Pancreas (tissue), 10 donors: ENCODE measurements around the gene AZIN2. TPM values are rescaled to one million over a fixed set of nuclear protein-coding genes. Genes with fewer than 3 reads are reported as not detected.
A peak's percentile ranks its signal among the peaks of the same experiment; 100 is the strongest.

ENCODE experiments used
- ATAC-seq, 4 donors: fragments of 200-7000 bp; cut with Tn5 transposase; one replicate each; pipeline versions ENCODE4 v1.8.0 to v1.9.1; 2020; ENCODE audit warnings: mild to moderate bottlenecking in 4 of 4, moderate library complexity in 4 of 4
- DNase-seq, 6 donors: peaks; one replicate each; pipeline ENCODE4 v3.0.0-alpha.2; 2020
- FAIRE-seq: peaks from 2 replicates; lab custom pipeline; 2012; peaks lifted over from hg19 to GRCh38; lab: Jason Lieb, UNC
- H3K27ac ChIP-seq, 4 donors: fragments of 200-600 bp; sonication (generic); 1 replicate in 3 of 4; 2 replicates in 1 of 4; pipeline versions ENCODE4 v1.5.0 to v1.8.0; 2020
- H3K27me3 ChIP-seq, 4 donors: fragments of 200-600 bp; one replicate each; pipeline ENCODE4 v1.8.0; 2021
- H3K36me3 ChIP-seq, 3 donors: fragments of 200-600 bp; sonication (generic) in 1 of 3; one replicate each; pipeline versions ENCODE4 v1.5.0 to v1.8.0; 2020 to 2021
- H3K4me1 ChIP-seq, 3 donors: fragments of 200-600 bp; one replicate each; pipeline ENCODE4 v1.8.0; 2021
- H3K4me3 ChIP-seq, 4 donors: fragments of 200-600 bp; sonication (generic) in 2 of 4; one replicate each; pipeline versions ENCODE4 v1.5.0 to v1.8.0; 2020 to 2021
- H3K9me3 ChIP-seq, 4 donors: fragments of 200-600 bp; one replicate each; pipeline ENCODE4 v1.8.0; 2021
- CTCF ChIP-seq, 4 donors: fragments of 200-600 bp; sonication (generic) in 3 of 4; IDR thresholded peaks; one replicate each; pipeline versions ENCODE4 v1.5.0 to v1.8.0; 2021; ENCODE audit warnings: antibody characterized with exemption in 4 of 4
- WGBS, 2 donors: extraction: QIAGEN DNeasy Blood & Tissue Kit; methylation state at CpG; one replicate each; pipeline ENCODE4 v1.1.7; 2013; 5-methylcytosine and 5-hydroxymethylcytosine counted together
- intact Hi-C, 3 donors: fragments of 100-400 bp; cut with DNase I; formaldehyde crosslinking; loops; one replicate each; pipeline versions ENCODE4 v1.11.1 to v1.14.2; 2022
- polyA plus RNA-seq, 2 donors: library from polyadenylated mRNA; stranded (reverse); fragments of 200-250 nt; gene quantifications; one replicate each; pipeline ENCODE4 v1.2.3, GENCODE V29; 2013
- total RNA-seq, 6 donors: library from RNA; stranded (reverse); fragmentation: NEBNext Ultra II Directional in 4 of 6; extraction: Animal tissue kit (Norgen Biotek cat#: 25700) in 4 of 6; gene quantifications; one replicate each; pipeline versions ENCODE4 v1.2.1 to v1.2.4, GENCODE V29; 2021 to 2023
- donor health status: healthy with polysubstance abuse.
- donor health status: DM: no; HTN: no; CAD: no; lungs with moderate emphysema.
- donor health status: DM: no; HTN: no; CAD: no.
- donor health status: control.
- donor health status: control.
- donor health status: Bipolar disorder and iron deficiency.
- donor health status: DM: yes; HTN: yes; CAD: no.
- donor health status: DM: no; HTN: no; CAD: no.
- donor health status: DM: no; HTN: no; CAD: no.
- donor health status: DM: yes; HTN: yes; CAD: no.

AZIN2 gene
- total and polyA plus RNA-seq, 8 donors: 1.2 to 5.0 (median 2.4) TPM

DNA sequence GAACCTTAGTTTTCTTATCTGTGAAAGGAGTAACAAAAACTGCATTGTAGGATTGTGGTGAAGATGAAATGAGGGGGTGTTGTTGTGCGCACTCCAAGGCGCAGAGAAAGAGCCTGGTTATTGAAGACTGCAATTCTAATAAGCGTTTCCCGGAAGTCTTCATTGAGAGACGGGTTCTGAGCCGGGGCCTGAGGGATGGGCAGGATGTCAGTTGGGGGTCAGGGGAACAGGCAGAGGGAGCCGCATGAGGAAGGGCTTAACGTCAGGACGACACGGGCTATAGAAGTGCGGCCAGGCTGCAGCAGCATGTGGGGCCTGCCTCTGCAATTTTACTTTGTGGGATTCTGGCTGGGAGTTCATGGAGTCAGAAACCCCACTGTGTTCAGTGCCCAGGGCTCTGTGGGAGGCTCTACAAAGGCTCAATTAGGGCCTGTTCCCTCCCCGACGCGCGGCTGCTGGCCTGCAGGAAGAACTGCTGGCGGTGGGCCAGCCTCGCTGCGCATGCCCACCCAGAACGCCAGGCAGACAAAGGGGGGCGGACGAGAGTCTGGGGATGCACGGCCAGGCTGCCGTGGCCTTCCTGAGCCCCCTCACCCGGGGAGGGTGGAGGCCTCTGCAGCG, 80.2 kb downstream of the AZIN2 start:
- DNase-seq (no peak), FAIRE-seq (no peak), ATAC-seq (no peak)
- intact Hi-C loops: no loop called here
- H3K36me3 ChIP-seq: no peaks in the 10 kb centered on the region
- H3K4me1 ChIP-seq: no peaks in the 10 kb centered on the region
- TF ChIP-seq CTCF (IDR thresholded peaks at IDR 0.05): no peak
- no peak overlapping the region for H3K27ac ChIP-seq
- no peak overlapping the region for H3K4me3 ChIP-seq
- no peaks in the 10 kb centered on the region for H3K27me3 ChIP-seq
- no peaks in the 10 kb centered on the region for H3K9me3 ChIP-seq
- 69 to 79% methylated on average over 25 of the region's 25 CpGs for WGBS, 2 donors

- ATAC-seq (no peak), FAIRE-seq (no peak), DNase-seq (no peak)
- WGBS, 2 donors: 83 to 87% methylated on average over 2 of the region's 2 CpGs
- no peaks in the 10 kb centered on the region for H3K4me1 ChIP-seq
- H3K4me3 ChIP-seq: no peak overlapping the region
- intact Hi-C loops: no loop called here
- TF ChIP-seq CTCF (IDR thresholded peaks at IDR 0.05): no peak
- no peaks in the 10 kb centered on the region for H3K36me3 ChIP-seq
- no peaks in the 10 kb centered on the region for H3K9me3 ChIP-seq
- H3K27ac ChIP-seq: no peak overlapping the region
- H3K27me3 ChIP-seq: no peaks in the 10 kb centered on the region
These were observed 81.2 kb downstream of the AZIN2 start for GRCh38 chr1:33162141-33162540.

- WGBS, 2 donors: 80 to 82% methylated on average over 14 of the region's 14 CpGs
- H3K4me3 ChIP-seq: no peak overlapping the region
- H3K36me3 ChIP-seq: no peaks in the 10 kb centered on the region
- H3K9me3 ChIP-seq: no peaks in the 10 kb centered on the region
- H3K4me1 ChIP-seq: no peaks in the 10 kb centered on the region
- H3K27me3 ChIP-seq: no peaks in the 10 kb centered on the region
- no peak for TF ChIP-seq CTCF (IDR thresholded peaks at IDR 0.05)
- intact Hi-C loops: no loop called here
- no peak overlapping the region for H3K27ac ChIP-seq
- DNase-seq (no peak), ATAC-seq (no peak), FAIRE-seq (no peak)
These were observed 82.9 kb downstream of the AZIN2 start for GRCh38 chr1:33163621-33164519.

DNA sequence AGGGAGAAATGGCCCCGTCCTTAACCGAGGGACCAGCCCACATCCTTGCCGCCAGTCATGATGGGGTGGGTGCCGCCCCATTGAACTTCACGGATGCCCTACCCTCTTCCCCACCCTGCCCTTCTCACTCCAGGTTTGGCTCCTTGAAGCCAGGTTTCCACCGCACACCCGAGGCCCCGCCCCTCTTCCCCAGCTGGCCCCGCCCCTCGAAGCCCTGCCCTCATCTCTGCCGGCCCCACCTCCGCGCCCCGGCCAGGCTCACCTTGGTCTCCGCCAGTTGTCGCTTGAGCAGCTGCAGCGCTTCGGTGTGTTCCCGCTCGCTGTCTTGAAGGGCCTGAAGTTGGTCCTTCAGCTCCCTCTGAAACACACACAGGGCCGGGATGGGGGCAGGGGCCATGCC, 84.3 kb downstream of the AZIN2 start:
- 62 to 78% methylated on average over 20 to 21 of the region's 21 CpGs for WGBS, 2 donors
- no peaks in the 10 kb centered on the region for H3K9me3 ChIP-seq
- intact Hi-C loops: no loop called here
- no peak for TF ChIP-seq CTCF (IDR thresholded peaks at IDR 0.05)
- no peak for FAIRE-seq
- H3K4me3 ChIP-seq: no peak overlapping the region
- no peaks in the 10 kb centered on the region for H3K36me3 ChIP-seq
- no peaks in the 10 kb centered on the region for H3K27me3 ChIP-seq
- no peaks in the 10 kb centered on the region for H3K4me1 ChIP-seq
- H3K27ac ChIP-seq: no peak overlapping the region
- DNase-seq: peak in 2 of 6 donors; percentile 36 to 74
- ATAC-seq: peak in 2 of 4 donors; percentile 59 to 87

GRCh38 chr1:33165809-33166208, 84.9 kb downstream of the AZIN2 start:
- H3K27ac ChIP-seq: no peak overlapping the region
- no peaks in the 10 kb centered on the region for H3K9me3 ChIP-seq
- no peak for TF ChIP-seq CTCF (IDR thresholded peaks at IDR 0.05)
- intact Hi-C loops: no loop called here
- no peak for FAIRE-seq
- WGBS, 2 donors: 91 to 92% methylated on average over 6 of the region's 6 CpGs
- no peak for ATAC-seq
- no peak for DNase-seq
- H3K4me1 ChIP-seq: no peaks in the 10 kb centered on the region
- H3K36me3 ChIP-seq: no peaks in the 10 kb centered on the region
- H3K27me3 ChIP-seq: no peaks in the 10 kb centered on the region
- H3K4me3 ChIP-seq: no peak overlapping the region
